Thyroid gland (tissue), 4 donors: ENCODE results near the gene PPP3CA. TPM values are rescaled to one million over a fixed set of nuclear protein-coding genes. Genes with fewer than 3 reads are reported as not detected.

Experiments
- DNase-seq, 2 donors: peaks; one replicate each; pipeline ENCODE4 v3.0.0-alpha.2; 2019
- H3K27ac ChIP-seq, 3 donors: fragments of 200-600 bp; sonication (generic); 1 replicate in 2 of 3; 2 replicates in 1 of 3; pipeline ENCODE4 v1.5.1; 2016 to 2019; ENCODE audit warnings: mild to moderate bottlenecking in 1 of 3, moderate library complexity in 1 of 3
- H3K27me3 ChIP-seq: fragments of 200-600 bp; sonication (generic); one replicate; pipeline ENCODE4 v1.5.1; 2019
- H3K36me3 ChIP-seq, 2 donors: fragments of 200-600 bp; sonication (generic); one replicate each; pipeline ENCODE4 v1.5.1; 2016 to 2019
- H3K4me1 ChIP-seq, 2 donors: fragments of 200-600 bp; sonication (generic); one replicate each; pipeline ENCODE4 v1.5.1; 2017 to 2019
- H3K4me3 ChIP-seq, 3 donors: fragments of 200-600 bp; sonication (generic); replicated peaks in 1 of 3; 1 replicate in 2 of 3; 2 replicates in 1 of 3; pipeline ENCODE4 v1.5.1; 2016; ENCODE audit warnings: mild to moderate bottlenecking in 1 of 3
- H3K9me3 ChIP-seq: fragments of 200-600 bp; sonication (generic); one replicate; pipeline ENCODE4 v1.5.1; 2017
- CTCF ChIP-seq, 6 experiments: fragments of 200-600 bp in 3 of 6; fragments of 450-650 bp in 3 of 6; sonication (generic) in 3 of 6; IDR thresholded peaks; one replicate each; pipeline ENCODE4 v1.5.1; 2016 to 2019; ENCODE audit warnings: antibody characterized with exemption in 6 of 6, mild to moderate bottlenecking in 2 of 6, inconsistent platforms in 1 of 6, moderate library complexity in 1 of 6
- POLR2A ChIP-seq, 2 donors: fragments of 450-650 bp; IDR thresholded peaks; one replicate each; pipeline ENCODE4 v1.6.1; 2017; ENCODE audit warnings: antibody characterized with exemption in 2 of 2, mild to moderate bottlenecking in 2 of 2, moderate library complexity in 1 of 2
- WGBS, 2 donors: methylation state at CpG; one replicate each; pipeline ENCODE4 v1.1.5; 2017; 5-methylcytosine and 5-hydroxymethylcytosine counted together
- intact Hi-C: fragments of 100-400 bp; cut with DNase I; formaldehyde crosslinking; loops from one replicate; pipeline ENCODE4 v1.15.1; 2023
- total RNA-seq, 4 donors: library from RNA; depleted of rRNA; stranded (reverse); fragments of >200 nt; gene quantifications; one replicate each; pipeline ENCODE4 v1.2.3, GENCODE V29; 2016

The PPP3CA gene
- total RNA-seq, 4 donors from 2014 or later, result 31.6 to 45.8 (median 34.4) TPM

GRCh38 chr4:101332424-101332823, 14.9 kb downstream of the PPP3CA start:
- DNase-seq, result no peak
- Histone ChIP-seq H3K27me3 (no peaks in the 10 kb centered on the region), H3K4me1 (peaks cover 0 to 8% of the 10 kb centered on the region in 2 donors), H3K27ac (no peak overlapping the region), H3K9me3 (no peaks in the 10 kb centered on the region), H3K4me3 (no peak overlapping the region), H3K36me3 (no peaks in the 10 kb centered on the region)
- no peak for TF ChIP-seq CTCF (IDR thresholded peaks at IDR 0.05)
- TF ChIP-seq POLR2A (IDR thresholded peaks at IDR 0.05), result no peak
- 89 to 90% methylated on average over 4 of the region's 4 CpGs for WGBS, 2 donors
- intact Hi-C loops, result no loop called here

- intact Hi-C loops, result no loop called here
- DNase-seq, result no peak
- no peak overlapping the region for H3K4me3 ChIP-seq
- no peaks in the 10 kb centered on the region for H3K27me3 ChIP-seq
- WGBS, 2 donors, result 92 to 97% methylated on average over 1 of the region's 1 CpG
- TF ChIP-seq CTCF (IDR thresholded peaks at IDR 0.05) (no peak), POLR2A (IDR thresholded peaks at IDR 0.05) (no peak)
- H3K4me1 ChIP-seq, result peaks cover 0 to 5% of the 10 kb centered on the region in 2 donors
- H3K36me3 ChIP-seq, result no peaks in the 10 kb centered on the region
- no peaks in the 10 kb centered on the region for H3K9me3 ChIP-seq
- H3K27ac ChIP-seq, result no peak overlapping the region
These were observed 16.3 kb downstream of the PPP3CA start for GRCh38 chr4:101331017-101331416.

- no peak for DNase-seq
- Histone ChIP-seq H3K4me3 (no peak overlapping the region), H3K9me3 (no peaks in the 10 kb centered on the region), H3K27ac (no peak overlapping the region), H3K4me1 (no peaks in the 10 kb centered on the region), H3K36me3 (no peaks in the 10 kb centered on the region), H3K27me3 (no peaks in the 10 kb centered on the region)
- TF ChIP-seq CTCF (IDR thresholded peaks at IDR 0.05), result no peak
- no peak for TF ChIP-seq POLR2A (IDR thresholded peaks at IDR 0.05)
- intact Hi-C loops, result no loop called here
- WGBS, 2 donors, result 86 to 100% methylated on average over 1 of the region's 1 CpG
These were observed 17.7 kb downstream of the PPP3CA start for GRCh38 chr4:101329592-101329991.

- no peaks in the 10 kb centered on the region for H3K36me3 ChIP-seq
- H3K9me3 ChIP-seq, result no peaks in the 10 kb centered on the region
- no peak for DNase-seq
- no peaks in the 10 kb centered on the region for H3K27me3 ChIP-seq
- intact Hi-C loops, result no loop called here
- no peak overlapping the region for H3K27ac ChIP-seq
- no peaks in the 10 kb centered on the region for H3K4me1 ChIP-seq
- H3K4me3 ChIP-seq, result no peak overlapping the region
- TF ChIP-seq CTCF (IDR thresholded peaks at IDR 0.05) (no peak), POLR2A (IDR thresholded peaks at IDR 0.05) (no peak)
- 72 to 82% methylated on average over 4 of the region's 4 CpGs for WGBS, 2 donors
These were observed 19.2 kb downstream of the PPP3CA start for GRCh38 chr4:101328063-101328602.

- TF ChIP-seq POLR2A (IDR thresholded peaks at IDR 0.05), result no peak
- TF ChIP-seq CTCF (IDR thresholded peaks at IDR 0.05), result no peak
- Histone ChIP-seq H3K4me1 (peaks cover 4 to 5% of the 10 kb centered on the region in 2 donors), H3K4me3 (no peak overlapping the region), H3K9me3 (no peaks in the 10 kb centered on the region), H3K36me3 (no peaks in the 10 kb centered on the region), H3K27ac (no peak overlapping the region), H3K27me3 (no peaks in the 10 kb centered on the region)
- DNase-seq, result no peak
- intact Hi-C loops, result no loop called here
- WGBS, 2 donors, result 60 to 77% methylated on average over 1 of the region's 1 CpG
These were observed 20.8 kb downstream of the PPP3CA start for GRCh38 chr4:101326576-101326975.
